GM21619 (cell line): Measurements from ENCODE around the gene ALG12.

Experiments used
- ATAC-seq: cut with Tn5 transposase; IDR thresholded peaks from one replicate; pipeline ENCODE4 v1.9.1; 2021; ENCODE audit not compliant: unreplicated experiment

ALG12 gene

GRCh38 chr22:49850959-49851802 is 67.1 kb downstream of the ALG12 start:
- no peak for ATAC-seq
